Hepatocyte (in vitro differentiated cells): ENCODE results near the gene CLIC4.

ENCODE experiments used
- CTCF ChIP-seq: fragments of 200-600 bp; sonication (generic); IDR thresholded peaks from 2 replicates; pipeline ENCODE4 v1.5.1; 2016; ENCODE audit warnings: antibody characterized with exemption, mild to moderate bottlenecking; ENCODE audit not compliant: poor library complexity
- EZH2 ChIP-seq: fragments of 200-600 bp; sonication (generic); IDR thresholded peaks from 2 replicates; pipeline ENCODE4 v1.6.1; 2016; ENCODE audit warnings: antibody characterized with exemption, mild to moderate bottlenecking, borderline replicate concordance
- EZH2phosphoT487 ChIP-seq: fragments of 200-600 bp; sonication (generic); IDR thresholded peaks from one replicate; pipeline ENCODE4 v1.6.1; 2018; ENCODE audit warnings: antibody characterized with exemption, mild to moderate bottlenecking, low read depth, moderate library complexity; ENCODE audit not compliant: unreplicated experiment, severe bottlenecking

GRCh38 chr1:24764848-24765247, 19.6 kb downstream of the CLIC4 start:
- TF ChIP-seq EZH2phosphoT487 (no peak), CTCF (no peak), EZH2 (no peak)
